Stimulated activated naive CD8-positive, alpha-beta T cell treated with anti-CD3 and anti-CD28 coated beads, Interleukin-15, Interleukin-2, amounts not matched to agents 100 U/mL and 50 U/mL, for 24 hours (primary cell): ENCODE measurements around the gene KIF26B.
"Not testable (repeated sequence)": the region's sequence is repeated elsewhere in the genome, so short reads cannot be mapped to it uniquely, and the experiment has no call there.

ENCODE experiments used
- ATAC-seq: fragments of 150-1000 bp; cut with Tn5 transposase; one replicate; pipeline ENCODE4 v1.10.0; 2021
- DNase-seq: peaks from one replicate; pipeline ENCODE4 v3.0.0; 2021

KIF26B gene

DNA sequence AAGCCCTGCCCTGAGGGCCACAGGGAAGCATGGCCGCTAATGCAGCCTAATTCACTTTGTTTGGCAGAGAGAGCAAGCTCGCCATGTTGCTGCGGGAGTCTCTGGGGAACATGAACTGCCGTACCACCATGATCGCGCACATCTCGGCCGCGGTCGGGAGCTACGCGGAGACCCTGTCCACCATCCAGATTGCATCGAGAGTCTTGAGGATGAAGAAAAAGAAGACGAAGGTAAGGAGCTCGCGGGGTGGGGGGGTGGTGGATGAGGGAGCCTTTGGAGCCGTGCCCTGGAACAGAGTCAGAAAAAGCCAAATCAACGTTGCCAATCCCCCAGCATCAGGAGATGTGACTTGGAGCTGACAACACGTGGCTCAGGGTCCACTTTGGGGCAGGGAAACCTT, 529.4 kb downstream of the KIF26B start:
- DNase-seq (no peak), ATAC-seq (no peak)

DNA sequence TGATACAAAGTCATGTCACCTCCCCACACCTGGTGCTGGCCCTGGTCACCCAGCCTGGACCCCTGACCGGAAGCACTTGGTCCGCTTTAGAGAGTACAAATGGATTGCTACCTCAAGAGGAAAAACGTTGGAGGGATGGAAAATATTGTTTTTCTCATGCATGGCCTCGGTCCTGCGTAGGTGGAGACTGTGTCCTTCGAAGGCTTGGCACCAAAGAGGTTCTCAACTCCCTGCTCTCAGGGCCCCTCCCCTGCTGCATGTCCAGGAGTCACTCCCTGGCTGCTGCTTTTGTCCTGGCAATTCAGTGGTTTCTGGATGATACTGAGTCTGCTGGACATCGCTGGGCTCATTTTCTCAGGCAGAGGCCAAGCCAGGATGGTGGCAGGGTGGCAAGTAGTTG, 529.8 kb downstream of the KIF26B start:
- DNase-seq, result no peak
- ATAC-seq, result no peak

DNA sequence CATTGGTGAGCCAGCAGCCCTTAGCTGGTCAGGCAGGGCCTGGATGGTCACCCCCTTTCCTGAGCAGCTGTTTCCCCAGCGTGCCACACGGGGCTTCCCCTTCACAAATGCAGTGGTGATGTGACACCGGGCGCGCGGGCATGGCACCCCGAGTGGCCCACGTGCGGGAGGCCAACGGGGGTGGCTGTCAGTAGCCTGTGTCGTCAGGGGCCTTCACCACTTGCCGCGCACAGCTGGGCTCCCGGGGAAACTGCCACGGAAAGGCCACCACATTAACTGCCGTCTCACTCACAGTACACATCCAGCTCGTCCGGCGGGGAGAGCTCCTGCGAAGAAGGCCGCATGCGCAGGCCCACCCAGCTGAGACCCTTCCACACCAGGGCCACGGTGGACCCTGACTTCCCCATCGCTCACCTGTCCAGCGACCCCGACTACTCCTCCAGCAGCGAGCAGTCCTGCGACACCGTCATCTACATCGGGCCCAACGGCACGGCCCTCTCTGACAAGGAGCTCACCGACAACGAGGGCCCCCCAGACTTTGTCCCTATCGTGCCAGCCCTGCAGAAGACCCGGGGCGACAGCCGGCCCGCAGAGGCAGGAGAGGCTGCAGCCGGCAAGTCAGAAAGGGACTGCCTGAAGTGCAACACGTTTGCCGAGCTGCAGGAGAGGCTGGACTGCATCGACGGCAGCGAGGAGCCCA, 530.5 kb downstream of the KIF26B start:
- no peak for ATAC-seq
- no peak for DNase-seq

GRCh38 chr1:245686006-245686405, 531.2 kb downstream of the KIF26B start:
- no peak for DNase-seq
- no peak for ATAC-seq

DNA sequence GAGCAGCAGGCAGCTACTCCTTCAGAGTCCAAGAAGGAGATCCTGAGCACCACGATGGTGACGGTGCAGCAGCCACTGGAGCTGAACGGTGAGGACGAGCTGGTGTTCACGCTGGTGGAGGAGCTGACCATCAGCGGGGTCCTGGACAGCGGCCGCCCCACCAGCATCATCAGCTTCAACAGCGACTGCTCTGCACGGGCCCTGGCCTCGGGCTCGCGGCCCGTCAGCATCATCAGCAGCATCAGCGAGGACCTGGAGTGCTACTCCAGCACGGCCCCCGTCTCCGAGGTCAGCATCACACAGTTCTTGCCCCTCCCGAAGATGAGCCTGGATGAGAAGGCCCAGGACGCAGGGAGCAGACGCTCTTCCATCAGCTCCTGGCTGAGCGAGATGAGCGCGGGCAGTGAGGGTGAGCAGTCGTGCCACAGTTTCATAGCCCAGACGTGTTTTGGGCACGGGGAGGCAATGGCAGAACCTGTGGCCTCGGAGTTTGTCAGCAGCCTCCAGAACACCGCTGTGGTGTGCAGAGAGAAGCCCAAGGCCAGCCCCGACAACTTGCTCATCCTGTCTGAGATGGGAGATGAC, 531.8 kb downstream of the KIF26B start:
- ATAC-seq (no peak), DNase-seq (no peak)

GRCh38 chr1:245687152-245687635, 532.4 kb downstream of the KIF26B start:
- DNase-seq, result no peak
- no peak for ATAC-seq

GRCh38 chr1:245687636-245688535, 533.1 kb downstream of the KIF26B start:
- DNase-seq, result no peak

DNA sequence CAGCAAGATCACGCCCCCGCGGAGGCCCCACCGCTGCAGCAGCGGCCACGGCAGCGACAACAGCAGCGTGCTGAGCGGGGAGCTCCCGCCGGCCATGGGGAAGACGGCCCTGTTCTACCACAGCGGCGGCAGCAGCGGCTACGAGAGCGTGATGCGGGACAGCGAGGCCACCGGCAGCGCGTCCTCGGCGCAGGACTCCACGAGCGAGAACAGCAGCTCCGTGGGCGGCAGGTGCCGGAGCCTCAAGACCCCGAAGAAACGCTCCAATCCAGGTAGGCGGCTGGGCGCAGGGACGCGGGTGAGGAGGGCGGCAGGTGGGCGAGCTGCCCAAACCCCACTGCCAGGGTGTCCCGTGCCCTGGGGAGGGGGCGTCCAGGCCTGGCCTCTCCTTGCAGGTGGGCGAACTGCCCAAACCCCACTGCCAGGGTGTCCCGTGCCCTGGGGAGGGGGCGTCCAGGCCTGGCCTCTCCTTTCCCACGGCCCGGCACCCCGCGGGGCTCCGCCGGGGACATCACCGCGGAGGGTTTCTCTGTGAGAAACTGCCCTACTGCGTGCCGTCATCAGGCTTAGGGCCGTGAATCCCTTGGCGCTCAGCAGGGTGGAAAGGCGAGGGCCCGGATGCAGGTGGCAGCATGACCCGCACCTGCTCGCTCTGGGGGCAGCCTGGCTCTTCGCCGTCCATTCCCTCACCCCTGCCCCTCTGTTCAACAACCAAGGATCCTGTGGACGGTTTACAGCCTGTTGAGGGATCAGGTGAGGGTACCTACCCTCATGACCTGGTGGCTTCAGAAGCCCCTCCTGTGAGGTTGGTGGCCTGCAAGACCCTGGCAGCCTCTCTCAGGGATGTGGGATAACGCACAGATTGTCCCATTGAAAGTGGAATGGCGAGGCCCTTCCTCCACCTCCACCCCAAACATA, 534.0 kb downstream of the KIF26B start:
- ATAC-seq (no peak), DNase-seq (no peak)

More at GRCh38 chr1:245687636-245688535, 533.1 kb downstream of the KIF26B start:
- no peak for ATAC-seq

DNA sequence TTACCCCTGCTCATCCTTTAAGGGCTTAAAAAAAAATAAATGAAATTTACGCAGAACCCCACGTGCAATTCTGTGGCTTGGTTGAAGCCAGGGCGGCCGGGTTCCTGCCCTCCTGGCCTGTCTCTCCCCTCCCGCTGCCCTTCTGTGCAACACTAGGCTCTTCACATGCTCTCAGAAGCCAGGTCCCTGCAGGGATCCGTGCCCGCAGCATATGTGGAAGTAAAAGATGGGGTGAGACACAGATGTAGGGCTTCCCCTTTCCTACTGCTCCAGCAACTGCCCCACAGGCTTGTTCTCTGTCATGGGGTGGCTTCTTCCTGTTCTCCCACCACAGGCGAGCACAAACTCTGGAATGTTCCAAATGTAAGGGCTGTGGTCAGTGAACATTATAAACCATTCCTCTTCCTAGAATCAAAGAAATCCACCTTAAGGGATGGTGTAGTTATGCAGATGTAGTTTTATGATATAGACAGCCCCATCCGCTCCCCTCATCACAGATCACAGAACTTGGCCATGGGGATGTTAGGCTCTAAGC, 535.4 kb downstream of the KIF26B start:
- DNase-seq, result no peak
- ATAC-seq, result no peak

GRCh38 chr1:245690946-245691541, 536.3 kb downstream of the KIF26B start:
- ATAC-seq, result no peak
- no peak for DNase-seq

DNA sequence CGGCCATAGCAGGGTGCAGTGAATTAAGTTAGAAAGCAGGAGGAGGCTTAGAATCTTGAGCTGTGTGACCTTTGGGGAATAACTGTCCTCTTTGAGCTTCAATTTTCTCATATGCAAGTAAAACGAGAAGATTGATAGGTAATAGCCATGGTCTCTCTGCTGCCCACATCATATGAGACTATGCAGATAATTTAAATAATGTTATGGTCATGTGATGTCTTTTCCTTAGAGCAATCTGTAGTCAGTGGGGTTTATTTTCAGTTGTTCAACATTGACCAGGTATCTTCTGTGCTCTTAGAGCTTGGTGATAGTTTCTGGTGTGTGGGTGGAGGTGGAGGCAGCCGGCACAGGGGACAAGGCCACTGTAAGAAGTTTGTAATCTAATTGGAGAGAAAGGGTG, 537.1 kb downstream of the KIF26B start:
- DNase-seq, result no peak
- no peak for ATAC-seq

DNA sequence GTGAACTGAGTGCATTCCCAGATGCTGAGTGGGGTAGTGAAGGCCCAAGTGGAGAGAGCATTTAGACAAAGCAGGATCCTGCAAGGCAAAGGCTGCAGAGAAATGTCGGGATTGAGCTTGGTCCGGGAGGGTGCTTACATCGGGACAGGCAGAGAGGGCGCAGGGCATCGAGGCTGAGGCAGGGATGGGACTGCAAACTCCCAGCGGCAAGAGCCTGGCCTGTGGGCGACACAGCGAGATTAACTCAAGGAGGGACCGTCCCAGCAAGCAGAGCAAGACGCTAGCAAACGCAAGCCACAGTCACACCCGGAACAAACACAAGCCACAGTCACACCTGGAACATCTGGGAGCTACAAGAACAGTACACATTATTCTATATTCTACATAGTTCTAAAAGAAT, 537.5 kb downstream of the KIF26B start:
- DNase-seq, result no peak
- ATAC-seq, result no peak

DNA sequence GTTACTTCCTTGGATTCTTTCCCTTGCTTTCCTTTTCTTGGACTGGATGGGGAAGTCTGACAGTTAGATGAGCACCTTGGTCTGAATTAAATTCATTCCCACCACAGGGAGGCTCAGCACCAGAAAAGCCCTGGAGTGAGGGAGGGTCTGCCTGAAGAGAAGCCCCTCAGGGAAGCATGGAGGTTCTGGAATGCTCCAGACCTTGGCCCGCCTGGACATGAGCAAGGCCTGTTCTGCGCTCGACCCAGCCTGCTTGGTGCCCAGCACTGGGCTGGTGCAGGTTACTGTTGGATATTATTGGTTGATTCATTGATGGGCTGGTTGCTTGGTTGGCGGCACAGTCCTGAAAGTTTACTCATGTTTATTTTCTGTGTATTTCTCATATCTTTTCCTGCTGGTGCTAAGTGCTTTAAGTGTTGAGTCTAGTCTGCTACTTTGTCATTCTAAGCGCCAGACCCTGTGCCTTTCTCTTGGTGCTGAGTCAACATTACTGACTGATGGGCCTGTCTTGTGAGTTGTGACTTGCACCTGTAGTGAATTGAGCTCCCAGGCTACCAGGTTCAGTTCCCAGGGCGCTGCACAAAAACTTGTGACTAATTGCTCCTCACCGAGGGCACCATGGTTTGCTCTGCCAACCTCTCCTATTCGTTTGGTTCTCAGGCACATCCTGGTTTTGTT, 538.5 kb downstream of the KIF26B start:
- ATAC-seq (no peak), DNase-seq (no peak)

GRCh38 chr1:245693941-245694752, 539.4 kb downstream of the KIF26B start:
- ATAC-seq (no peak), DNase-seq (no peak)

DNA sequence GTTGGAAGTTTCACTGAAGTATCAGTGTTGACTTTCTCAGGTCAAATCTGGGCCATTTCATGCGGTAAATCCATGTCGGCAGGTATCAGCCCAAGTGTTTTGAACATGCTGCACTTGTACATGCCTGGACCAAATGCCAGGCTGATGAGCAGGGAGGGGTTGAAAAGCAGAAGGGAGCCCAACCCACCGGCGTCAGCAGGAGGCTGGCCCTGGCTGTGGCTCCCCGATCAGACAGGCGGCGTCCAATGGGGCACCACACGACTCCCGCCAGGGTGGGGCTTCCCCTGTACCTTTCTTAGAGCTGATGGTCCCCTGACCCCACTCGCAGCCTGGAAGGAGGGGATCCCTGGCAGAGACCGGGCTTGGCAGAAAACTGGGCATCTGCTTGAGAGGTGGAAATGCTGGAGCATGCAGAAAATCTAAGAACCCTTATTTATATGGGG, 540.0 kb downstream of the KIF26B start:
- DNase-seq, result no peak

GRCh38 chr1:245695211-245695610, 540.4 kb downstream of the KIF26B start:
- DNase-seq (no peak), ATAC-seq (no peak)

More for the DNA sequence above, 540.0 kb downstream of the KIF26B start:
- no peak for ATAC-seq

GRCh38 chr1:245695701-245696100, 540.9 kb downstream of the KIF26B start:
- not testable (repeated sequence) for ATAC-seq, DNase-seq

- no peak for ATAC-seq
Measured at GRCh38 chr1:245698116-245698515, 543.3 kb downstream of the KIF26B start.

GRCh38 chr1:245698860-245699259, 544.1 kb downstream of the KIF26B start:
- DNase-seq (no peak), ATAC-seq (no peak)

More at GRCh38 chr1:245698116-245698515, 543.3 kb downstream of the KIF26B start:
- no peak for DNase-seq
